IPS-11a (cell line): ENCODE data around the gene BMAL2.

Experiments used
- H3K4me3 ChIP-seq: one replicate; pipeline ENCODE4 v1.5.1; 2013; ENCODE audit warnings: low read depth, low read length, control low read depth

BMAL2 gene

DNA sequence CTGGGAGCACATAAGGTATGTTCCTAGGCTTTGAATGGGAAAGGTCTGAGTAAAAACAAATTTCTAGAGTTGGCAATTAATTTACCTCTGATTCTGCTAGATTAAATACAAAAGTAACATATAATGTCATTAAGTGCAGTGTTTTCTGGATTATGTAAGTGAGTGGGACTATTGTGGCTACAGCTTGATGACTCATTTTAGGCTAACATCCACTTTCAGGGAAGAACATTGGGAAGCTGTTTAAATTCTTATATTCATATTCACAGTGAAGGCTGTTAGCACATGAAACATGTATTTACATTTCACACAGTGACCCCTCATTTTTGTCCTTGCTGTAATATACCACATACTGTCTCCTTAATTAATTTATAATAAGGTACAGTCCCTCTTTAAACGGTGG is 13.2 kb upstream of the BMAL2 start:
- H3K4me3 ChIP-seq = no peak overlapping the region

DNA sequence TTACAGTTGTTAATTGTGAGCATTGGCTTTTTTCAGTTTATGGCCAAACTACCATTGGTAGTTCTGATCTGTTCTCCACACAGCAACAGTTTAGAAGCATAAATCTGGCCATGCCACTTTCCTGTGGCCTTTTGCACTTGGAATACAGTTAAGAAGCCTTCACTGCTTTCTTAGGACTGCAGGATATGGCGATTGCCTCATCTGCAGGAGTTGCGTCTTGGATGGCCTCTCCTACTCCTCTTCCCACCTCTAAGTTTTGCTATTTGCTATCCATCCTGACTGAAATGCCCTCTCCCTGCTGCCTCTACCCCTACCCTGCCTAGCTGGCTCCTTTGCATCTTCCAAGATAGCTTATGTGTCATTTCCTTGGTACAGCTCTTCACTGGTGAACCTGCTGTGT is 12.8 kb upstream of the BMAL2 start:
- H3K4me3 ChIP-seq = no peak overlapping the region

DNA sequence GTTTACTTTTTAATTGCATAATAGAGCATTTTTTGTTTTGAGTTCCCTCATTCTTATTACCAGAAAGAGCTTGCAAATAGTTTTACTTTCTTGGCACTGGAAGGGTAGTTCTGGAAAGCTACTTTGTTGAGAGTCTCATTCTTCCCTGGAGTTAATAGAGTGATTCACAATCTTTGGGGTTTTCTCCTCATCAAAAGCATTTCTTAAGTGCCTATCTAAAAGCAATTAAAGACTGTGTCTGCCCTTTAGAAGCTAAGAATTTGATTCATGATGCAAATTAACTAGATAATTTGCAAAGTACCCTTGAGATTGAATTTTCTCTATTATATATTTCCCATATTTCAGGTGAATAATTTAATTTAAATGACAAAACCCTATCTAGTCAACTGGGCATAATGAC is 8.1 kb upstream of the BMAL2 start:
- no peak overlapping the region for H3K4me3 ChIP-seq

DNA sequence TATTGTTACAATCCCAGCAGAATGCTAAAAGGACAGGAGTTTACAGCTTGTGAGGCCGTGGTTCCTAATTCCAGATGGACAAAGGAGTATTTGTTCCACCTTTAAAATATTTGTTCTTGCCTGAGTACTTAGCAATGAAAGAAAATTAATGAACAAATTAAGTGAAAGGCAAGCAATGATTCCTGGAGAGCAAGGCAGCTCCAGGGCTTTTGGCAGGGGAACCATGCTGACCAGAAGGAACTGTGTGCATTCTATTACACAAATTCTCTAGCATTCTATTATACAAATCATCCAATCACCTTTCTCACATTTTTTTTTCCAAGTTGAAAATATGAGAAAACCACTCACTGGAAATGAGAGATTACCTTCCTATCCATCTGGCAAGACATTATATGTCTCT is 1.8 kb upstream of the BMAL2 start:
- H3K4me3 ChIP-seq = no peak overlapping the region

DNA sequence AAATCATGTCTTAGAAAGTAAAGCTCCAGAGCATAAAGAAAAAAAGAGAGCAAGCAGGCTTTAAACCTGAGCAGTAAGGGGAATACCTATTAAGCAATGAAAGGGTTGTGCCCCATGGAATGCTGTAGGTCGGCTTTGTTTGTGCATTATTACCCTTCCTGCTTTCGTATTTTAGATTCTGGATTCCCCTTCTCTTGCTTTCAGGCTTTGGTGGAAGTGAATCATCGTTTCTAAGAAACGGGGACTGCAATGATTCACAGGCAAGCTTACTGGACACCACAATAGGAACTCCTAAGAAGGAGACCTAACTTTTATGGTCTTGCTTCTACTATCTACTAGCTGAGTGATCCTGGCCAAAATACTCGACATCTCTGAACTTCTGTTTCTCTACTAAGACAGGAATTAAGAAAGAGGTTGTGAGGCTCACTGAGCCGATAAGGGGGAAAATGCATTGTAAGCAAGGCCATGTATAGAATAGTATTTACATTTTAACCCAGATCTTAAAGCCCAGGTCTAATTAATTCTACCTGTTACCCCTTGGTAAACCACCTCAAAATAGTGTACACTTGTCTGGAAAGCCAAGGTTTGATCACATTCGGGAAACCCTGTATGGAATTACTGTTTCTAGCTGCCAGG is 1.2 kb upstream of the BMAL2 start:
- no peak overlapping the region for H3K4me3 ChIP-seq

DNA sequence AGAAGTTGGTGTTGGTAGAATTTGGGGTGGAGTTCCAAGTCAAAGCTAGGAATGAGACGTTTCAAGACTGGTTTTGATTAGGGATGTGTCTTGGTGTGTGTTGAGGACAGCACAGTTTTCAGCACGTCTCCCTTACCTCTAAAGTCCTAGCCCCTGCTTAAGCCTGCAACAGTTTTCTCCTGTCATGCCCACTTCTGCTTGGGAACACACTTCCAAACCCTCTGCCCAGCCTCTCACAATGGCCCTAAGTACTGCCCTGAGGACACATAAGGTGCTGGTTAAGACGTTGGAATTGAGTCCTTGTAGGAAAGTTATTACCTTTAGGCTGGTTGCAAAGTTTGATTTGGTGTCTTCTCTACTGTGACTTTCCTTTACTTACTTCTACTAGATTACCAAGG is 710 bp upstream of the BMAL2 start:
- peak overlapping the region; percentile 77 for H3K4me3 ChIP-seq

DNA sequence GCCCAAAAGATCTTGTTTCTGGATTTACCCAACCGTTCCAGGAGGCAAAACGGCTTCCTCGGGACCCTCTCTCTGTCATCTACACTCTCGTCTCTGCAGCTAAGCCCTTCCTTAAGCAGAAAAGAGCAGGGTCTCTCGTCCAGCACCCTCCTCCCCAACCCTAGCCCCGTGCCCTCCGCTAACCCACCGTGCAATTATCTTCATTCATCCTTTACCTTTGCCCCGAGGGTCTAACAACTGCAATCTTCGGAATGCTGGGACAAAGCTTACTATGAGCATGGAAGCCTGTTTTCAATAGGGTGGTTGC is 276 bp upstream of the BMAL2 start:
- H3K4me3 ChIP-seq = peak overlapping the region; percentile 77

DNA sequence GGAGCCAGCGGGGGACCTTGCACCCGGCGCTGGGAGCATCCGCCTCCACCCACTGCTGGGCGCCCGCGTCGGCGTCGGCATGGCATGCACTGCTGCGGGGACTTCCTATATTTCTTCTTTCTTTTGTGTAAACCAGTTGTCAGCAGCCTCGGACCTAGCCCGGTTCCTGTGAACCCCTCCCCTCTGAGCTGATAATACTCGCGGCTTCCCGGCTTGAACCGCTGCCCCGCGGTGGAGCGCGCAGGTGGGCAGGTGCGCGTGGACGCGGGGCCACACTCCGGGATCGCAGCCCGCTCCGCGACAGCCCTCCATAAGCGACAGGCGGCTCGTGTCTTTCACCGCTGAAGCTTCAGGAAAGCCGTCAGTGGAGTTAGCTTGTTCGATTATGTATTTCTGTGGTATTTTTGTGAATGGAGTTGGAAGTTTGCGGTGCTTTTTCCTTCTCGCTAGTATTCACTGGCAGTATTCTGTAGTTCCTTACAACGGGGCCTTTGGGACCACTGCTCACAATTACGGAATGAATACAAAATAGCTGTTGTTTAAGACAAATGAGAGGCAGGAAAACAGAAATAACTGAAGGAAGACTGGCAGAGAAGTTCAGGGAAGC is 870 bp downstream of the BMAL2 start:
- peak overlapping the region; percentile 77 for H3K4me3 ChIP-seq

DNA sequence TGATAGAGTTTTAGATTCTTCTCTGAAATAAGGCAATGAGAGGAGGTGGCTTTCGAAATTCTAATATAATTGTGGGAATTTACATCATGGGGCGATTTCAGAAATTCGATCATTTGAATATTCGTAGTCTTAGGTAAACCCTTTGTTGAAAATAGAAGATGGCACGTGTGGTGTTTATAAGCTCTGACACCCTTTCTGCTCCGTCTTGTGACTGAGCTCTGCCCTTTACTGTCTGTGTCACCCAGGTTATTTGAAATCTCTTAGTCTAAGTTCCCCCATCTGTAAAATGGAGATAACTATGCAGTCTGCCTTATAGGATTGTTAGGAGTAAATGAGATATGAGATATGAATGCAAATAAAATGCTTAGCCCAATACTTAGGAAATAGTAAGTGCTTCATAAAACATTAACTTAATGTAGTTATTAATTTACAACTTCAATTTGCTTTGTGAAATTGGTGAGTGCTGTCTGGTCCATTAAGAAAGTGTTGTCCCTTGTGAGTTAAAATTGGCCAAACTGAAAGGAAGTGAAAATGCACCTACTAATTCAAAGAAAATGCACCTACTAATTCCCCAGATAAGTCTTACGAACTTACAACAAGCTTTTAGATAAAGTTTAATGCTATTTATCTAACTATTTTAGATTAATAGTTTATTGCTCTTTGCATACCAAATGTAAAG is 1.5 kb downstream of the BMAL2 start:
- peak overlapping the region; percentile 77 for H3K4me3 ChIP-seq

DNA sequence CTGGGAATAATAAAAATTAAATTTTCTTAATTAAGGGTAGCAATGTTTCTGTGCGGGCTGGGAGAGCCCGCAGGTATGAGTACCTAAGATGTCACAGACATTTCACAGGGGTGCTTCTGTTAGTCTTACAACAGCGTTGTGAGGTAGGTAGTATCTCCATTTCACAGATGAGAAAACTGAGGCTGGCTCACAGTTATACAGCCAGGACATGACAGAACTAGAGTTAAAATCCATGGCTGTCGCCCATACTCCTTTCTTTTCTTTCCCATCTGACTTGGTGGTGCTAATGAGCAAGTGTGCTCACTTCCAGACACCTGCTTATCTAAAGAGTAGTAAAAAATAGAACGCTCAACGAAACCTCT is 2.1 kb downstream of the BMAL2 start:
- no peak overlapping the region for H3K4me3 ChIP-seq

DNA sequence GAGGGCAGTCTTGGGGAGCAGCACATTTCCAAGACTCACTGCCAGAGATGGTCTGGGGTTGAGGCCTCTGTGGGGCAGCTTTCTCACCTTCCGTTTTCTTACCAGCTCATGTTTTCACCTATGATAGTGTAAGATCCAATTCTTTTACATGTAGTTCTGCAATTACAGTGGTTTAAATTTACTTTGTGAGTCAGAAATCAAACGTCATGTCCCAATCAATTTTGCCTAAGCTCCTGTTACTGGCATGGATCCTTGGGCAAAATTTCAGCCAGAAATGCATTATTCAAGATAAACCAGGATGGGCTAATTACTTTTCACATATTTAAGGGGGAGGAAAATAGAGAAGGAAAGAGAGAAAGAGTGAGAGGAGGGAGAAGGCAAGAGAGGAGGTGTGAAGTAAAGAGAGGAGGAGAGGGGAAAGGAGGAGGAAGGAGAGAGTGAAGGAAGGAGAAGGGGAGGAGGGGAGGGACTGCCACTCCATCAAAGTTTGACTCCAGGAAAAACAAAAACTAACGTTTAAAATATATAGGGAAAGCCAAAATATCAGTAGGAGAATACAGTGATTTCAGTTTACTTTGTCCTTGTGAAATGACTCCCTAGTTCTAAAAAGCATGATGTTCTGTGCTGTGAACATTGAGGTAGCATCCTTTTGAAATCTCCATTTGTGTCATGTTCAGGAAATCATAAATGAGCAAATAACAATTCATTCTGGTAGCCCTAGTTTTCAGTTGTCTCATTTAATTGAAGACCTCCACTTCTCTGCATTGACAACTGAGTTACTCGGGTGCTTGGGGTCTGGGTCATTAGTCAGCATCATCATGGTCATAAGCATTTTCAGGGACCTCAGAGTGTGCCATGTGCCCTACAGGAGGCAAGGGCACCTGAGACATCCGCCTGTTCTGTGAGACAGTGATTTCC is 3.0 kb downstream of the BMAL2 start:
- H3K4me3 ChIP-seq = no peak overlapping the region

DNA sequence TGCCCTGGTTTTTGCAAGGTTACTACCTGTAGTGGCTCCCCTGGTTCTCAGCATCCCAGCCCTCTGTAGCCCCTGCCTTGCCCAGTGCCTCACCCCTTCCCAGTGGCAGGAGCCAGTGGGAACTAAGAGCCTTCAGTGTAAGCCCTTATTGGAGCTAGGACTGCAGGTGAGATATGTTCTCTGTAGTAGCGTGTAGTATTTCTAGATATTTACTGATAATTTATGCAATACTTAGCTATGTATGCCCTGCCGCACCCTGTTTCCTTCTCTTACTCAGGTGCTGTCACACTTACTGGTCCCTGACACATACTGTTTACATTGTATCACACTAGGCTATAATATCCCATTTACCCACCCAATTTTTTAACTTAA is 3.6 kb downstream of the BMAL2 start:
- H3K4me3 ChIP-seq = no peak overlapping the region

DNA sequence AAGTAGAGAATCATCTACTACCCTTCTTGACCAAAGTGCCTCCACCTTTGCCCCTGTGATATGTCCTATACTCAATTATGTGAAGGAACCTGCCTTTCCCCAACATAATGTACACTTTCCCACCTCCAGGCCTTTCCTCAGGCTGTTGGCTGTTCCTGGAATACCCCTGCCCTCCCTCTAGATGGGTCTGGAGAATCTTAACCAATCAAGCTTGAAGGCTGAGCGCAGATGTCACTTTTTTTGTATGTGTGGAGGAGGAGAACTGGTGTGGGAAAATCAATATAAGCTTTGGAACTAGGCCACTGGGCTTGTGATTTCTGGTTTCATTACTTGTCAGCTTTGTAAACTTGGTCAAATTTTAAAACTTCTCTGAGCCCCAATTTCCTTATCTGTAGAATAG is 4.7 kb downstream of the BMAL2 start:
- H3K4me3 ChIP-seq = no peak overlapping the region

DNA sequence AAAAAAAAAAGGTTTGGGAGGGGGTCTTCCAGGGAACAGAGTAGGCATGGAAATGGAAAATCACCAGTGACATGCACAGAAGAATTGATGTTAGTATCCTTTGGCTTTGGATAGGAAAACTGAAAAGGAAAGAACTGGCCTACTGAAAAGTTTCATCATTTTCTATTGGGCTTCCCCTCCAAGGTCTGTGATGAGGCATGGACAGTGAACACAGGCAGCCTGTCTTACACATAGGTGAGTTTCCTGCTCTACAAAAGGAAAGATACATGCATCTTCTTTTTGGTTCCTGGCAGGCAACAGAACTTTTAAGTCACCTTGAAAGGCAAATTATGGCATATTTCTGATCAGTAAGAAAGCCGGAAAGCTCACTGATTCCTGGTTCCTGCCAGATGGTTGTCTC is 5.8 kb downstream of the BMAL2 start:
- H3K4me3 ChIP-seq = no peak overlapping the region

DNA sequence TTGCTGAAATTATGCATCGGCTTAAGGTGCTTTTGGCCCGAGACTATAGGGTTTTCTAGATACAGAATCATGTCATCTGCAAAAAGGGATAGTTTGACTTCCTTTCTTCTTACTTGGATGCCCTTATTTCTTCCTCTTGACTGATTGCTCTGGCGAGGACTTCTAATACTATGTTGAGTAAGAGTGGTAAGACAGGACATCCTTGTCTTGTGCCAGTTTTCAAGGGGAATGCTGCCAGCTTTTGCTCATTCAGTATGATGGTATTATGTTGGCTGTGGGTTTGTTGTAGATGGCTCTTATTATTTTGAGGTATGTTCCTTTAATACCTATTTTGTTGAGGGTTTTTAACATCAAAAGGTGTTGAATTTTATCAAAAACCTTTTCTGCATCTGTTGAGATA is 8.3 kb downstream of the BMAL2 start:
- H3K4me3 ChIP-seq = no peak overlapping the region

DNA sequence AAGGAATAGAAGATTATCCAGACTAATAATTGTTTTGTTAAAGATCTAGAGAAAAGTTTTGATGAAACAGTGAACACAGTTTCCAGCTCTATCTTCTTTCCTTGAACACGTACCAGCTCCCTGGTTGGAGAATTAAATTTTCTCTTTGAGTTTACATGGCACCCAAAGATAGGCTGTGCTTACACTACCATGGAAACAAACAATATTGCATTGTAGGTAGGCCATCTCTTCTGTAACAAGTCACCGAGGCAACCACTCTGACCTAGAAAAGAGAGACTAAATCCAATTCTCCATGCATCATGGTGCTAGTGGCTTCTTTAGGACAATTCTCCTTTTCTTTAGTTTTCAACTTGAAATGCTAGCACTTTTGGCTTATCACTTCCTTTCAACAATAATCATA is 9.9 kb downstream of the BMAL2 start:
- no peak overlapping the region for H3K4me3 ChIP-seq

DNA sequence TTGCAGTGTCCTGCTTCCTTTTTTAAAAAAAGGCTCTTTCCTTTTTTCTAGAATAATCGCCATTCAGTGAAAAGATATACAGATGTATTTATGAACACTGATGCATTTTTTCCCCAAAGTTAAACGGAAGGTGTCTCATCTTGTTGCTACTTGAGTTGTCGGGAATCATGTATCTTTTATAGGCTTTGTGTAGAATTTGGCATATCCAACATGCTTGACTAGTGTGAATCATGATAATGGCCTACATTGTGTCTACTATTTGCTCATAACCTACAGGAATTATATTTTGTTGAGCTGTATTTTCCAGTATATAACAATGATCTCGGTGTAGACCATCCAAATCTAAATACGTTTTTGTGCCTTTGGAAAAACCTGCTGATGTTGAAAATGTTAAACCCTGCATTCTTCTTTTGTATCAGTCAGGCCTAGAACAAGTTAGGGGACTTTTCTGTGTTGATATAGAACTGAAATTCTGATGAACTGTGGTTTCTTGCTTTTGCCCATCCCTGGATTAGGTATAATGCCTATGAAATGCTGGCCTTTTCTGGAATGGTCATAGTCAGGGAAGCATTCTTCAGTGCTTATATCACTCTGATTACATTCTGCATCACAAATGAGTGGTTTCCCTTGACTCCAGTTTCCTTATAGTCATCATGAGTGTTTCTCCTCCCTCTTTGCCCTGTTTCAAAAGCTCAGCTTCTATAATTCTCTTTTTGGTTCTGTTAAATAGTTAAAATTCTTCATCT is 10.8 kb downstream of the BMAL2 start:
- H3K4me3 ChIP-seq = no peak overlapping the region

DNA sequence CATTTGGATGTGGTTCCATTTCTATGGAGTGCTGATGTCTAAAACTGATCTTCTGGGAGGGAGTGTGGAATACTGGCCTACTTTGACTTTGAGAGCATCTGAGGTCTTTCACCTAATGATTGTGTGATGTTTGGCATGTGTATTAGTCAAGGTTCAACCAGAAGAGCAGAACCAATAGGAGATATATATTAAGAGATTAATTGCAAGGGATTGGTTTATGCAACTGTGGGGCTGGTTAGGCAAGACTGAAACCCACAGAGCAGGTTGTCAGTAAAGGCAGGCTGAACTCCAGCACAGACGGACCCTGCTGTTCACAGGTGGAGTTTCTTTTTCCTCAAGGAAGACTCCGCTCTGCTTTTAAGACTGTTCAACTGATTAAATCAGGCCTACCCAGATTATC is 11.6 kb downstream of the BMAL2 start:
- no peak overlapping the region for H3K4me3 ChIP-seq

DNA sequence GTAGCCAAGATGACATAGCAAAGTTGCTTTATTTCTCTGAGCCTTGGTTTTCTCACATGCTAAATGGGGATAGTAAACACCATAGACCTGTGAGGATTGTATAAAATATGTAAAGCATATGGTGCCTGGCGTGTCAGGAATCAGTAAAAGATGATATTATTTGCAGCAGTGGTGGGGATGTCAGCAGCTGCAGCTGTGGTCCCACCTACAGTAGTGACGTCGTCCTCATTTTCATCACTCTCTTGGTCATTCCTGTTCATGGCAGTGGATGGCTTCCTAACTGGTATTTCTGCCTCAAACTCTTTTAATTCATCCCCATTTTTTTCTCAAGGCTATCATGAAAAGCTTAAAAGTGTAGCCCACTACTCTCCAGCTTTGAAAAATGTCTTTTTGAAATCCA is 12.1 kb downstream of the BMAL2 start:
- H3K4me3 ChIP-seq = no peak overlapping the region

DNA sequence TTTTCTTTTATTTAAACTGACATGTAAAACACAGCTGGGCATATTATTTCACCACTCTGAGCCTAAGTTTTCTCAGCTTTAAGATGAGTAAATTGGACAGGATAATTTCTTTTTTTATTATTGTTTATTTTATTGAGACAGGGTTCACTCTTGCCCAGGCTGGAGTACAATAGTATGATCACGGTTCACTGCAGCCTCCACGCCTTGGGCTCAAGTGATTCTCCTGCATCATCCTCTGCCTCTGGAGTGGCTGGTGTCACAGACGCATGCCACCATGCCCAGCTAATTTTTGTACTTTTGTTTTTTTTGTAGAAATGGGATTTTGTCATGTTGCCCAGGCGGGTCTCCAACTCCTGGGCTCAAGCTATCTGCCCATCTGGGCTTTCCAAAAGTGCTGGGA is 12.7 kb downstream of the BMAL2 start:
- no peak overlapping the region for H3K4me3 ChIP-seq

DNA sequence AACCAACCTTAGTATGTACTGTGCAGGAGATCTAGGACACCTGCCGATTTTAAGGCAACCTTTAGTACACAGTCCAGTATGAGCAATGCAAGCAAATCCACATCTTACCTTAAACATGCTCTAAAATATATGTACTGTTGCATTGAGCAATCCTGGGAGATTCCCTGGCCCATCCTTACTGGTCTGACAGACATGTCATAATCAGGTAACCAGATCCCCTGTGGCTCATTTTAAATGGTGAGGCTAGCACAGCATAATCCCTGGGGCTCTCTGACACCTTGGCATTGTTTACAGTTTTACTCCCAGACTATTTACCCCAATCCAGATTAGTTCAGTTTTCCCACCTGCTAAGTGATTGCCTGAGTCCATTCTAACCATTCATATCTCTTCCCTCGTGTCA is 15.1 kb downstream of the BMAL2 start:
- no peak overlapping the region for H3K4me3 ChIP-seq
